HG03354 (cell line): ENCODE measurements around the gene TIAL1.
"Not testable (repeated sequence)": the region's sequence is repeated elsewhere in the genome, so short reads cannot be mapped to it uniquely, and the experiment has no call there.

Experiments used
- ATAC-seq: cut with Tn5 transposase; IDR thresholded peaks from one replicate; pipeline ENCODE4 v1.9.1; 2021; ENCODE audit warnings: mild to moderate bottlenecking; ENCODE audit not compliant: unreplicated experiment, poor library complexity, severe bottlenecking

Gene TIAL1

GRCh38 chr10:119559511-119559910 lies 37.3 kb downstream of the TIAL1 start:
- ATAC-seq: not testable (repeated sequence)

GRCh38 chr10:119556081-119556480 lies 40.7 kb downstream of the TIAL1 start:
- not testable (repeated sequence) for ATAC-seq

- no peak for ATAC-seq
These were observed 41.5 kb downstream of the TIAL1 start for GRCh38 chr10:119555178-119555784.

GRCh38 chr10:119550827-119551226 lies 45.9 kb downstream of the TIAL1 start:
- ATAC-seq: no peak

- no peak for ATAC-seq
These were observed 47.3 kb downstream of the TIAL1 start for GRCh38 chr10:119549247-119549999.

- ATAC-seq: no peak
These were observed 50.8 kb downstream of the TIAL1 start for GRCh38 chr10:119546009-119546408.

GRCh38 chr10:119545310-119545709 lies 51.5 kb downstream of the TIAL1 start:
- no peak for ATAC-seq

GRCh38 chr10:119543814-119544642 lies 52.7 kb downstream of the TIAL1 start:
- ATAC-seq: no peak

- ATAC-seq: peak; percentile 51
These were observed 53.6 kb downstream of the TIAL1 start for GRCh38 chr10:119542988-119543813.

- peak; percentile 74 for ATAC-seq
These were observed 54.3 kb downstream of the TIAL1 start, which contains the start of gene RGS10 for GRCh38 chr10:119542357-119542987. TSS of gene RGS10 (minus strand) at chr10:119542719. CDS start at chr10:119542638, 81 bp downstream.

- ATAC-seq: peak; percentile 14
These were observed 55.1 kb downstream of the TIAL1 start for GRCh38 chr10:119541459-119542356.

- no peak for ATAC-seq
These were observed 55.7 kb downstream of the TIAL1 start for GRCh38 chr10:119541046-119541445.

GRCh38 chr10:119540038-119540437 lies 56.7 kb downstream of the TIAL1 start:
- ATAC-seq: no peak

- ATAC-seq: no peak
These were observed 57.4 kb downstream of the TIAL1 start for GRCh38 chr10:119539359-119539825.

- no peak for ATAC-seq
These were observed 58.0 kb downstream of the TIAL1 start for GRCh38 chr10:119538632-119539358.

GRCh38 chr10:119537953-119538630 lies 58.7 kb downstream of the TIAL1 start:
- no peak for ATAC-seq

GRCh38 chr10:119536508-119537025 lies 60.2 kb downstream of the TIAL1 start:
- no peak for ATAC-seq
